Measurements from ENCODE around the gene PHLDB2. TPM values are rescaled to one million over a fixed set of nuclear protein-coding genes. Genes with fewer than 3 reads are reported as not detected.

The PHLDB2 gene
- total and polyA plus RNA-seq, 2 of the 8 experiments (the other 6 are each of a cell fraction or from before 2014, with no cell fraction given): 5.8 to 22.6 TPM

DNA sequence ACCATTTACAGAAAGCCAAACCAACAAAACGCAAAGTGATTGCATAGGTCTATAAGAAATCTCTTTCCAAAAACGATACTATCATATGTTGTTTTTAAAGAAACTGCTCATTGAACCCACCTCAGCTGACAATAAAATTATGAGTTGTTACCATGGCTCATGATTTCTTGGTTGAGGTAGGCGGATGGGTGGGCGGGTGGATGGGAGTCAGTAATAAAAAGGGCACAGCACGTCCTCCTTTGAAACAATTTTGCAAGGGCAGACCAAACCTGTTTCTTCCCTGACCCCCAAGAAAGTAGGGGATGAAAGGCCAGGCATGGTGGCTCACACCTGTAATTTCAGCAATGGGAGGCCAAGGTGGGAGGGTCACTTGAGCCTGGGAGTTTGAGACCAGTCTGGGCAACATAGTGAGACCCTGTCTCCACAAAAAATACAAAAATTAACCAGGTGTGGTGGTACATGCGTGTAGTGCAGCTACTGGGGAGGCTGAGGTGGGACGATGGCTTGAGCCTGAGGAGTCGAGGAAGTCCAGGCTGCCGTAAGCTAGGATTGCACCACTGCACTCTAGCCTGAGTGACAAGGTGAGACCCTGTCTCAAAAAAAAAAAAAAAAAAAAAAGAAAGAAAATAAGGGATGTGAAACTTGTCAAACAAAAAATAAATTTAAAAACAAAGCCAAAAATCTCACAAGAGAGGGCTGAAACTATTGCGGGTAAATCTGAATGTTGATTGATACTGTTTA lies 121.8 kb downstream of the PHLDB2 start:
- Histone ChIP-seq H3K4ac (replicated peaks; ENCODE audit: insufficient read length, low read depth, low read length) (no peak overlapping the region), H4K91ac (replicated peaks; ENCODE audit: insufficient read length, low read length) (no peak overlapping the region), H3K23ac (ENCODE audit: insufficient read length) (no peak overlapping the region), H4K20me1 (replicated peaks in 1 of 2; ENCODE audit: control insufficient read depth in 1 of 2, insufficient read depth in 2 of 2, low read length in 2 of 2) (peaks cover 0 to 1% of the 10 kb centered on the region in 2 experiments), H2BK5ac (ENCODE audit: low read depth, low read length) (no peak overlapping the region), H3K4me2 (ENCODE audit: insufficient read depth in 1 of 2, low read depth in 2 of 2, low read length in 2 of 2) (no peak overlapping the region), H3K27me3 (replicated peaks in 1 of 4; ENCODE audit: control insufficient read depth in 3 of 4, extremely low read depth in 1 of 4, insufficient read depth in 3 of 4, low read length in 3 of 4) (no peaks in the 10 kb centered on the region), H4K8ac (ENCODE audit: extremely low read depth, insufficient read depth, low read length) (no peak overlapping the region), H2AFZ (ENCODE audit: low read length) (no peak overlapping the region), H3K18ac (ENCODE audit: extremely low read depth, low read length) (no peak overlapping the region), H3K9ac (replicated peaks in 1 of 4; ENCODE audit: extremely low read depth in 1 of 4, low read depth in 3 of 4, low read length in 3 of 4) (no peak overlapping the region), H2BK120ac (replicated peaks; ENCODE audit: low read depth, low read length) (no peak overlapping the region), H3K4me3 (ENCODE audit: extremely low read depth in 1 of 4, insufficient read depth in 2 of 4, low read depth in 3 of 4, low read length in 4 of 4) (no peak overlapping the region), H3K23me2 (ENCODE audit: low read depth, low read length) (peaks cover 3% of the 10 kb centered on the region), H3K79me2 (ENCODE audit: control insufficient read depth in 1 of 2, insufficient read depth in 2 of 2, low read length in 2 of 2) (peaks cover 0 to 17% of the 10 kb centered on the region in 2 experiments; a peak in 3 of 4 replicates), H3K4me1 (replicated peaks in 1 of 4; ENCODE audit: control insufficient read depth in 3 of 4, insufficient read depth in 4 of 4, low read length in 3 of 4) (no peaks in the 10 kb centered on the region), H2BK20ac (ENCODE audit: low read length) (no peak overlapping the region), H2BK15ac (ENCODE audit: low read length) (no peak overlapping the region), H3K9me3 (ENCODE audit: insufficient read depth in 2 of 2, low read depth in 1 of 2, low read length in 1 of 2) (no peaks in the 10 kb centered on the region), H3K56ac (replicated peaks; ENCODE audit: insufficient read length, low read depth, low read length) (no peak overlapping the region), H4K5ac (ENCODE audit: insufficient read length, low read depth, low read length) (no peak overlapping the region), H3K27ac (ENCODE audit: low read depth, low read length) (no peak overlapping the region), H2BK12ac (ENCODE audit: low read depth, low read length) (no peak overlapping the region), H3K79me1 (ENCODE audit: low read depth, low read length) (no peaks in the 10 kb centered on the region; the same call in 1 of the 2 replicates), H2AK5ac (ENCODE audit: low read depth, low read length) (no peak overlapping the region), H3K14ac (ENCODE audit: insufficient read length) (no peak overlapping the region), H3K36me3 (ENCODE audit: control insufficient read depth in 2 of 4, insufficient read depth in 4 of 4, low read length in 3 of 4) (no peaks in the 10 kb centered on the region; a peak in 1 of 8 replicates)
- no peak for TF ChIP-seq NANOG (IDR thresholded peaks at IDR 0.05; ENCODE audit: insufficient read depth, low read depth, low read length, poor library complexity, severe bottlenecking)
- TF ChIP-seq SP1 (IDR thresholded peaks at IDR 0.05; ENCODE audit: low read depth, low read length): no peak
- no peak for TF ChIP-seq TAF1 (IDR thresholded peaks at IDR 0.05; ENCODE audit: low read depth, low read length)
- FAIRE-seq (no peak), DNase-seq (ENCODE audit: low read depth in 1 of 2, low spot score in 2 of 2) (no peak)
- POLR2A ChIA-PET (ENCODE audit: partially characterized antibody): no interaction called here
- 89% methylated on average over 10 of the region's 10 CpGs; no CpG with 5 or more reads in 1 of the 2 experiments for WGBS, 2 experiments (ENCODE audit: extremely low coverage in 1 of 2, insufficient coverage in 1 of 2, insufficient read length in 1 of 2, insufficient replicate concordance in 2 of 2, low coverage in 1 of 2, low lambda C conversion rate in 2 of 2, missing lambda C conversion rate in 1 of 2)
- CTCF ChIA-PET (ENCODE audit: partially characterized antibody): interaction anchor here (1.4 to 4.8 kb wide), 3 partner anchors 8 to 63 kb away, joined by 5 to 30 read pairs (median 18); no protein-coding TSS in a partner anchor

Measured in H1 (cell line).